ENCODE results near the gene GSTM2.

- no peak for TF ChIP-seq GATA2 (IDR thresholded peaks at IDR 0.05; ENCODE audit: low read depth, low read length)
- TF ChIP-seq GATA3 (IDR thresholded peaks at IDR 0.05; ENCODE audit: low read depth, low read length), result no peak
These were observed 54.1 kb downstream of the GSTM2 start for GRCh38 chr1:109721971-109722370.

All from SH-SY5Y (cell line).